SU-DHL-6 (cell line): Measurements from ENCODE around the gene NKD1.

Experiments used
- H2AFZ ChIP-seq: fragments of 200-600 bp; sonication (generic); 2 replicates; pipeline ENCODE4 v1.6.1; 2014; ENCODE audit warnings: low read depth, mild to moderate bottlenecking, moderate library complexity, mixed read lengths, antibody characterized with exemption, low read length; ENCODE audit not compliant: severe bottlenecking
- H3F3A ChIP-seq: fragments of 200-600 bp; shearing (Covaris generic); 2 replicates; pipeline ENCODE4 v1.6.0; 2016; ENCODE audit warnings: antibody characterized with exemption, mild to moderate bottlenecking; ENCODE audit not compliant: insufficient read depth
- H3K27ac ChIP-seq: fragments of 200-600 bp; sonication (generic); 2 replicates; pipeline ENCODE4 v1.5.1; 2016; ENCODE audit warnings: low read depth, mild to moderate bottlenecking, low read length, moderate library complexity, mixed read lengths
- H3K27me3 ChIP-seq: fragments of 200-600 bp; sonication (generic), shearing (Covaris generic); 2 replicates; pipeline ENCODE4 v1.6.0; 2014; ENCODE audit warnings: mild to moderate bottlenecking, low read length
- H3K36me3 ChIP-seq: fragments of 200-600 bp; sonication (generic); 2 replicates; pipeline ENCODE4 v1.6.1; 2014; ENCODE audit warnings: mild to moderate bottlenecking, low read length, mixed read lengths
- H3K4me2 ChIP-seq: fragments of 300-600, 200-600 bp; shearing (Covaris generic), sonication (generic); 2 replicates; pipeline ENCODE4 v1.6.0; 2014; ENCODE audit warnings: low read length, low read depth, mild to moderate bottlenecking; ENCODE audit not compliant: poor library complexity, severe bottlenecking
- H3K4me3 ChIP-seq: fragments of 200-600 bp; sonication (generic); 2 replicates; pipeline ENCODE4 v1.5.1; 2014; ENCODE audit warnings: antibody characterized with exemption, low read length, mild to moderate bottlenecking, mixed read lengths; ENCODE audit not compliant: insufficient read depth, poor library complexity, severe bottlenecking
- H3K79me2 ChIP-seq: fragments of 200-600 bp; sonication (generic); 2 replicates; pipeline ENCODE4 v1.6.1; 2014; ENCODE audit warnings: mild to moderate bottlenecking, low read length, moderate library complexity; ENCODE audit not compliant: insufficient read depth
- H3K9ac ChIP-seq: fragments of 200-600 bp; sonication (generic); 2 replicates; pipeline ENCODE4 v1.7.0; 2014; ENCODE audit warnings: mild to moderate bottlenecking, low read length
- H3K9me2 ChIP-seq: fragments of 200-600 bp; sonication (generic); replicated peaks from 2 replicates; pipeline ENCODE4 v1.6.1; 2014; ENCODE audit warnings: low read length; ENCODE audit not compliant: insufficient read depth
- H3K9me3 ChIP-seq: fragments of 200-600 bp; sonication (generic); 2 replicates; pipeline ENCODE4 v1.6.1; 2014; ENCODE audit warnings: low read length, mixed read lengths; ENCODE audit not compliant: insufficient read depth
- H4K20me1 ChIP-seq: fragments of 200-600 bp; sonication (generic); 2 replicates; pipeline ENCODE4 v1.6.1; 2014; ENCODE audit warnings: low read depth, mild to moderate bottlenecking, antibody characterized with exemption, low read length, moderate library complexity, mixed read lengths
- CTCF ChIP-seq: fragments of 200-600 bp; sonication (generic); IDR thresholded peaks from one replicate; pipeline ENCODE4 v1.5.1; 2017; ENCODE audit warnings: antibody characterized with exemption, mild to moderate bottlenecking, low read length, moderate library complexity; ENCODE audit not compliant: insufficient read depth, poor library complexity, severe bottlenecking
- EZH2phosphoT487 ChIP-seq: fragments of 200-600 bp; sonication (generic), shearing (Covaris generic); conservative IDR thresholded peaks from 2 replicates; pipeline ENCODE4 v1.6.1; 2018; ENCODE audit warnings: mild to moderate bottlenecking, antibody characterized with exemption, low read length, moderate library complexity, mixed read lengths

The NKD1 gene

GRCh38 chr16:50530277-50531236, 17.6 kb upstream of the NKD1 start:
- no peak overlapping the region for H3K4me2 ChIP-seq

GRCh38 chr16:50531359-50531758, 16.8 kb upstream of the NKD1 start:
- H3K9me3 ChIP-seq, result peaks cover 4% of the 10 kb centered on the region; the same call in 1 of the 2 replicates
- H3K4me3 ChIP-seq, result no peak overlapping the region
- H3K9ac ChIP-seq, result no peak overlapping the region
- no peaks in the 10 kb centered on the region for H3K36me3 ChIP-seq
- no peaks in the 10 kb centered on the region for H3K27me3 ChIP-seq
- TF ChIP-seq EZH2phosphoT487 (no peak), CTCF (no peak)
- H2AFZ ChIP-seq, result no peak overlapping the region
- H3K79me2 ChIP-seq, result no peaks in the 10 kb centered on the region
- no peaks in the 10 kb centered on the region for H3F3A ChIP-seq
- H3K9me2 ChIP-seq, result no peaks in the 10 kb centered on the region
- no peak overlapping the region for H3K4me2 ChIP-seq
- H3K27ac ChIP-seq, result no peak overlapping the region
- no peaks in the 10 kb centered on the region for H4K20me1 ChIP-seq

More at GRCh38 chr16:50530277-50531236, 17.6 kb upstream of the NKD1 start:
- H3K4me3 ChIP-seq, result no peak overlapping the region
- H3K9ac ChIP-seq, result no peak overlapping the region
- no peaks in the 10 kb centered on the region for H3K36me3 ChIP-seq
- no peaks in the 10 kb centered on the region for H3K79me2 ChIP-seq
- no peak overlapping the region for H2AFZ ChIP-seq
- H3K27me3 ChIP-seq, result no peaks in the 10 kb centered on the region
- no peaks in the 10 kb centered on the region for H3F3A ChIP-seq
- H4K20me1 ChIP-seq, result no peaks in the 10 kb centered on the region
- peaks cover 4% of the 10 kb centered on the region; the same call in 1 of the 2 replicates for H3K9me3 ChIP-seq
- no peaks in the 10 kb centered on the region for H3K9me2 ChIP-seq
- no peak overlapping the region for H3K27ac ChIP-seq
- no peak for TF ChIP-seq CTCF
- TF ChIP-seq EZH2phosphoT487, result no peak

GRCh38 chr16:50531901-50532300, 16.3 kb upstream of the NKD1 start:
- Histone ChIP-seq H3K9me2 (no peaks in the 10 kb centered on the region), H3K4me3 (no peak overlapping the region), H3K27me3 (no peaks in the 10 kb centered on the region), H3K4me2 (no peak overlapping the region), H3F3A (no peaks in the 10 kb centered on the region), H3K27ac (no peak overlapping the region), H3K36me3 (no peaks in the 10 kb centered on the region), H2AFZ (no peak overlapping the region), H4K20me1 (no peaks in the 10 kb centered on the region), H3K9me3 (peaks cover 4% of the 10 kb centered on the region; the same call in 1 of the 2 replicates), H3K79me2 (no peaks in the 10 kb centered on the region), H3K9ac (no peak overlapping the region)
- TF ChIP-seq EZH2phosphoT487 (no peak), CTCF (no peak)
